Measurements from ENCODE around the gene TRIM29. TPM values are rescaled to one million over a fixed set of nuclear protein-coding genes. Genes with fewer than 3 reads are reported as not detected.

Gene TRIM29
- total RNA-seq, 1 experiment from 2014 or later: 2.7 TPM

DNA sequence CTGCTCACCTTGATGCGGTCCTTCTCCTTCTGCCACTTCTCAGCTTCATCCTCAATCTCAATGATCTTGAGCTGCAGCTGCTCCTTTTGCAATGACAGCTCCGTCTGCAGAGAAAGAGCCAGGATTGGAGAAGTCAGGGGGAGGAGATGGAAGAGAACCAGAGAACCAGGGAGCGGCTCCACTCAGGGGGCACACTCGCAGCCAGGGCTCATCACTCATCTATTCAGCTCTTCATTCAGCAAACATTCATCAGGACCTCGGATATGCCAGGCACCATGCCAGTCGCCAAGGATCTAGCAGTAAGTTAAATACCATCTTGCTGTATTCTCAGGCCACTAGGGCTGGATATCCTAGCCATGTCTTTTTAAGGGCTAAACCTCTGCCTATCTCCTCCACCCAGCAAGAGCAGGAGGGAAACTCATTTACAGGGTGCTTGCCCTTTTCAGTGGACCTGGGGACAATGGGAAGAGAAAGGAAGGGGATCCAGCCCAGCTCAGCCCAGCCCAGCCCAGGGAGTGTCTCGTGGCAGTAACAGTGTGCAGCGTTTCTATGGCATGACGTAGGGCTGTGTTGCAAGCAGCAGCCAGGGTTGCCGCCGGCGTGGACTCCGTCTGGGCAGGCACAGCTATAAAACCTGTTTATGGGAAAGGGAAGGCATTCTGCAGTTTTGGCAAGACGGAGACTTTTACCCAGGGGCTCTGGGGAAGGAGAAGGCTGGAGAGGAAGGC, 9.4 kb downstream of the TRIM29 start:
- in situ Hi-C loops (cut with HindIII; ENCODE audit: low pct_unique_long_range_greater_than_20kb, low sequenced_read_pairs): no loop called here

DNA sequence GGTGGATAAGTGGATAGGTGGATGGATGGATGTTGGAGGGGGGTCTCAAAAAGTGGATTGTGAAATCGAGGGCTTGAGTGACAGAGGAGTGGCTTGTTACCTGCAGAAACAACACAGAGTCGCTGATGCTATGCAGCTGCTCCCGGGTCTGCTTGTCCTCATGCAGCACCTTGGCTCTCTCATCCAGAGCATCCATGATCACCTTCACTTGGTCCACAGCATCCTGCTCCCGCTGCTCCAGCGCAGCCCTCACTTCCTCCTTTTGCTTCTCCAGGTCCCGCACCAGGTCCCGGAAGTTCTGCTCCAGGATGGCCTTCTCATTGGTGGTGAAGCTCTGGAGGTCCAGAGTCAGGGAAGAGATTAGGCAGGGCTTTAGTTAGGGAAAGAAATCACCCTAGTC, 10.7 kb downstream of the TRIM29 start:
- in situ Hi-C loops (cut with HindIII; ENCODE audit: low pct_unique_long_range_greater_than_20kb, low sequenced_read_pairs): no loop called here
- DNase-seq (ENCODE audit: low read depth): no peak

More for the DNA sequence above, 9.4 kb downstream of the TRIM29 start:
- no peak for DNase-seq (ENCODE audit: low read depth)

DNA sequence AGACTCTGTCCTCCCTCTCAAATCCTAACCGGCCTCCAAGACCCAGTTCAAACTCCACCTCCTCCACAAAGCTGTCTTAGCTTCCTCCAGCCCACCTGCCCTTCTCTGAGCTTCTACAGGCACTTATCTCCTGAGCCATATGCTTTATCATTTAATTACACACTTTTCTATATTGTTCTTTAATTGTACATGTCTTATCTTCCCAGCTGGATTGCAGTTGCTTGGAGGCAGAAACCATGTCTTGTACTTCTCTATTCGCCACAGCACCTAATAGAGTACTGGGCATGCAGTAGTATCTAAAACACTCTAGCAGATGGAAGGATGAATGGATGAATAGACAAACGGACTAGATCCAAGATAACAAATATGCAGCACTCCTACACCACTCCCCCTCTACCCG, 11.3 kb downstream of the TRIM29 start:
- in situ Hi-C loops (cut with HindIII; ENCODE audit: low pct_unique_long_range_greater_than_20kb, low sequenced_read_pairs): no loop called here
- no peak for DNase-seq (ENCODE audit: low read depth)

DNA sequence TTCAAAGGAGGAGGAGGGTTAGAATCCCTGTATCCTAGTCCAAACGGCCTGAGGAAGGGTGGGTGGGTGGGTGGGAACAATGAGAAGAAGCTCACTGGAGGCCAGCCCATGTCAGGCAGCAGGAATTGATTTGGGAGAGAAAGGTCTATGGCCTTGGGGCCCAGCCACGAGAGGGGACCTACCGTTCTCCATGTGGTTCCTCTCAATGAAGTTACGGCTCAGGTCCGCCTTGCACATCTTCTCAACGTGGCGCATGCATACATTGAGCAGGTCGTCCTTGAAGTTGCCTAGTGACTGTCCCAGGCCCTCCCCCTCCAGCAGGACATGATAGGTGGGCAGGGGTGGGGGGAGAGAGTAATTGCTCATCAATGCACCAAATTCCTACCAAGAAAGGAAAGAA, 12.4 kb downstream of the TRIM29 start:
- in situ Hi-C loops (cut with HindIII; ENCODE audit: low pct_unique_long_range_greater_than_20kb, low sequenced_read_pairs): no loop called here
- no peak for DNase-seq (ENCODE audit: low read depth)

DNA sequence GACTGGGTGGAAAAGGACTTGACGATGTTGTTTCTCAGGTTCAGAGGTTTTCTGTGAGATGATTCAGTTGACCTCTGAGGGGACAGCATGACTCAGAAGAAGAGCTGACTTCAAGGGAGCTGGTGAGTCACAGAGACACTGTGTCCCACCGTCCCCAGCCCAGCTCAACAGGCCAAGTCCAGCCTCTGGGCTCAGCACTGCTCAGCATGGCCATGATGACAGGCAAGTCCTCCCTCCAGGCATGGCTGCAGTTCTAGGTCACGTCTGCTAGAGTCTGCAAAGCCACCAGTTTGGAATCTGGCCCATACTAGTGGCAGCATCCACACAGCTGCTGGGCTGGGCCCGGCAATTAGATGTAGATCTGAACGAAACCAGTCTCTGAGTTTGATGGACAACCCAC, 12.9 kb downstream of the TRIM29 start:
- peak; percentile 76 for DNase-seq (ENCODE audit: low read depth)
- in situ Hi-C loops (cut with HindIII; ENCODE audit: low pct_unique_long_range_greater_than_20kb, low sequenced_read_pairs): no loop called here

DNA sequence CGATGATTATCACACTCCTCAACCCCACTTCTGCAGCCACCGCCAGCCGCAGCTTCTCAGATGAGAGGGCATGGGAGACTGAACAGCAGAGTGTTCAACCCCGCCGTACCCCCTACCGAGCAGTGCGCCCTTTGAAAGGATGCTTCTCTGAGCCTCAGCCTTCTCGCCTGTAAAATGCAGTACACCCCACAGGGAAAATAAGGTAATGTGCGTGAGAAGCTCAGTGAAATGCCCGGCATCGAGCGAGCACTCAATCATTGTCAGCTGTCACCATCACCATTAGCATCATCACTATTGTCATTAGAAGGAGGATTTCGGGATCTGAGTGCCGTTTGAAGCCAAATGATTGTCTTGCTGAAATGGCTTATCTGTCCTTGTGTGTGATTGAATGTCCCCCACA, 13.6 kb downstream of the TRIM29 start:
- peak; percentile 13 for DNase-seq (ENCODE audit: low read depth)
- in situ Hi-C loops (cut with HindIII; ENCODE audit: low pct_unique_long_range_greater_than_20kb, low sequenced_read_pairs): no loop called here

DNA sequence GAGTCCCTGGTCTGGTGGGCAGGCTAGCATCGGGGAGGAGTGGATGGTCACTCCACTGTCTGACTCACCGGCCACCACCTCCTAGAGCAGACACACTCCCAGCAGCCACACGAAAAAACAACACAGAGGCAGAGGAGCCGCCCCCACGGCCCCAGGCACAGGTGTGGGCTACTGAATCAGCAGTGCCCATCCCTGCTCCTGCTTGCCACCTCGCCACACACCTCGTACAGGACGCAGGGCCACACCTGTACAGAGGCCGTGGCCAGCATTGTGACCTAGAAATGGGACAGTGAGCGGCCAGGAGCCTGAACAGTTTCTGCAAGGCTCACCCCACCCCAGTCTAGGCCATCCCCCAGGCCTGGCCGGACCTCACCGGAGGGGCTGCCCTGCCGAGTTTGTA, 14.0 kb downstream of the TRIM29 start:
- DNase-seq (ENCODE audit: low read depth): peak; percentile 58
- in situ Hi-C loops (cut with HindIII; ENCODE audit: low pct_unique_long_range_greater_than_20kb, low sequenced_read_pairs): no loop called here

DNA sequence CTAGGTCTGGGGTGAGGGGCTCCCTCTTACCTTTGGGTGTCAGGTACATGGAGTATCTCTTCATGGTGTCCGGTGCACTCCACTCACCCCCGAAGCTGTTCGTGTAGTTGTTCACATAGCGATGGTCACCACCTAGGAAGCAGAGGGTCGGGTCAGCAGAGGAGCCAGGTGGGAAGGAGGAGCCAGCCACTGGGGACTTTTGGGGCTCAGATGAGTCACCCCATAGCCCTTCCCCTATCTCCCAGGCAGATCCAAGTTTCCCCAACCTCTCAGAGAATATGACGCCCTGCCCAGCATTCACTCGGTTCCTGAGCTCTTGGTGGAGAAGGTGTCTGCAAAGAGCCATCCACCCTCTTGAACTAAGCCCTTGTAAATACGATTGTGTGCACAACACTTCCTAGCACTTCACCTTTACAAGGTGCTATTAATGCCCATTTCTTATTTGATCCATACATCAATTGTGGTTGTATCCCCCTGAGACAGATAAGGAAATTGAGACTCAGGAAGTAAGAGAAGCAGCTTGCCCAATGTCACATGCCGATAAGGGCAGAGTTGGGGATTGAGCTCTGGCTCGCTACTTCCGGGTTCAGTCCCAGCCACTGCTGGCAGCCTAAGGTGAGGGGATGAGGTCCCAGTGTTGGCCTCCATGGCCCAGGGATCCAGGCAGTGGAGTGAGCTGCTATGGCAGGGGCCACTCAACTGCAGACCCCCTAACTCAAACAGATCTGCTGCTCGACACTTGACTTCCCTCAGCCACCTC, 14.8 kb downstream of the TRIM29 start:
- in situ Hi-C loops (cut with HindIII; ENCODE audit: low pct_unique_long_range_greater_than_20kb, low sequenced_read_pairs): no loop called here
- DNase-seq (ENCODE audit: low read depth): no peak

DNA sequence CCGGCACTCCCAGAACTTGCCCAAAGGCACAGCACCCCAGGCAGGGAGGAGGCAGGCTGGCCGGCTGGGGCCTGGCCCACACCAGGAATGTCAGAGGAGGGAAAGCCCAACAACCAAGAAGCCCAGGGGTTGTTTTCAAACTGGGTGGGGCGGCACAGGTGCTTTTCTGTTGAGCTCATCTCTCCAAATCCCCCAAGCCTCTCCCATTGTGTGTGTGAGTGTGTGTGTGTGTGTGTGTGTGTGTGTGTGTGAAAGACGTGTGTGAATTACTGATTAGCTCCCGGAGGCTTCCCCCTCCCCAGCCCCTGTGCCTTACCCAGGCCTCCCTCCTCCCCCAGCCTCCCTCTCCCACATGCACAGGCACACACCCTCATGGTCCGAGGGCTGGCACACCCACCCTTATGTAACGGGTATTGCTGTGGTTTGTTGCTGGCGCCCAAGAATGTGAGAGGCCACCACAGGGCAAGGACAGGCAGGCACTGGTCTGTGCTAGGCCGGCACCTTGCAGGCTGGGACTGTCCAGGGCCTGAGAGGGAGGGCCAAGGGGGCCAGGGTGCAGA, 15.9 kb downstream of the TRIM29 start:
- peak; percentile 60 for DNase-seq (ENCODE audit: low read depth)

DNA sequence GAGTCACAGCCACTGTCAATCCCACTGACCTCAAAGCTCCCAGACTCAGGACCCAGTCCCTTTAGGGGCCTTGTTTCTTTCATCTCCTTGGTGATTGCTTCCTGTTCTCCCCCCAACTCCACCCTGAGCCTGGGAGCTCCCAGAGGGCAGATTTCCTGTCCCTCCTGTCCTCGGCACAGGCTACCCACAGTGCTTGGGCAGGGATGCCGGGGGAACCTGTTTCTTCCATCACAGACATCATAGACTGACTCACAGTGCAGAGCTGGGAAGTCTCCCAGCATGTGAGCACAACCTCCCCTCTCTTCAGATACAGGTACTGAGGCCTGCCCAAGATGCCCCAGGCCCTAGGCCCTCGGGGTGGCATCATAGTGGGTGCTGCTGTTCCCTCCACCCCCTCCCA, 16.6 kb downstream of the TRIM29 start:
- no peak for DNase-seq (ENCODE audit: low read depth)
- in situ Hi-C loops (cut with HindIII; ENCODE audit: low pct_unique_long_range_greater_than_20kb, low sequenced_read_pairs): no loop called here

More for the DNA sequence above, 15.9 kb downstream of the TRIM29 start:
- in situ Hi-C loops (cut with HindIII; ENCODE audit: low pct_unique_long_range_greater_than_20kb, low sequenced_read_pairs): no loop called here

DNA sequence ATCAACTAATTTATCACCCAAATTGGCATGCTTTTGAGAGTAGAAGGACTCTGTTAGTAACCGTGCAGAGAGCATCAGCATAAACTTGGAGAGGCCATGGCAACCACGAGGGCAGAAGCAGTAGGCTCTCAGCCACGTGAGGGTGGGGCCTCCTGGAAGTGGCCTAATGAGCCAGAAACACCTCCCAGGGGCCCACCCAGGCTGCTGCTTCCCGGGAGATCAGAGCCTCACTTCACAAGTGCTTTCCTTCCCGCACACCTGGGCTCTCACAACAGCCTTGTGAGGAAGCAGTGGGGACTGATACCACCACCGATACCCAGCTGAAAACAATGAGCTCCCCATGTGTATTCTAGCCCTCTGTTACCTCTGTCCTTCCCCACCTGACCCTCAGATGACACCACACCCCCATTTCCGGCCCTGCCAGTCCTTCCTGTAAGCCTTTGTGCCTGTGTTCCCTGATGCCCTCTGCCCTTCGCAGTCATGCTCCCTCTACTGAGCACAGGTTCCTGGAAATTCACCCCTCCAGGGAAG, 17.0 kb downstream of the TRIM29 start:
- no peak for DNase-seq (ENCODE audit: low read depth)
- in situ Hi-C loops (cut with HindIII; ENCODE audit: low pct_unique_long_range_greater_than_20kb, low sequenced_read_pairs): no loop called here

DNA sequence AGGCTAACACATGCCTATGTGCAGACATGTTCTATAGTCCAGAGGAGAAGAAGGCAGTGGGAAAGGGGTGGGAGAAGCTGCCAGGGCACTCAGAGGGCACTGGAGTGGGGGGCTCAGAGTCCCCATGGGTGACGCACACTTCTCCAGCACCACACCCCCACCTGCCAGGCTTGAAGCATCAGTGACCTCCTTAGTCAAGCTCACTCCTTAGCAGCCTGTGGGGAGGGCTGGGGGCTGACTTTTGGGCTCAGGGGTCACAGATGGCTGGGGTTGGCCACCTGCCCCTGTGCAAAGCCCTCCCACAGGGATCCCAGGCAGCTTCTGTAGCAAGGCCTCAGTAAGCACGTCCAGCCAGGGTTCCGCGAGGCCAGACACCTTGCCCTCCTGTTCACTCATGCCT, 18.8 kb downstream of the TRIM29 start:
- no peak for DNase-seq (ENCODE audit: low read depth)
- in situ Hi-C loops (cut with HindIII; ENCODE audit: low pct_unique_long_range_greater_than_20kb, low sequenced_read_pairs): no loop called here

DNA sequence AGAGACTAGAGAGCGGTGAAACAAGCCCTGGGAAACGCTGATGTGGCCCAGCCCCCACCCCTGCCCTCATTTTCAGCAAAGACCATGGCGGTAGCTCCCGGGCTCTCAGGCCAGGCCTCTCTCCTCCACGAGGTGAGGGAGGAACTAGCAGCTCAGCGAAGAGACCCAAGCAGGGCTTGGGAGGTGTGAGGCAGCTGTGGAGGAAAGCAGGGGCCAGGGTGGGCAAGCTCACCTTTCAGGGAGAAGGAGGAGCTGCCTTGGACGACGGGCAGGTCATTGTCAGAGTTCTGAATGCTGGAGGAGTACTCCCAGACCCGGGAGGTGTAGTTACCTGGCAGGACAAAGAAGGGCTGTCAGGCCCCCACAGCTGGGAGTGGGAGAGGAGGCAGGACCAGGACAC, 19.9 kb downstream of the TRIM29 start:
- no peak for DNase-seq (ENCODE audit: low read depth)
- in situ Hi-C loops (cut with HindIII; ENCODE audit: low pct_unique_long_range_greater_than_20kb, low sequenced_read_pairs): no loop called here

DNA sequence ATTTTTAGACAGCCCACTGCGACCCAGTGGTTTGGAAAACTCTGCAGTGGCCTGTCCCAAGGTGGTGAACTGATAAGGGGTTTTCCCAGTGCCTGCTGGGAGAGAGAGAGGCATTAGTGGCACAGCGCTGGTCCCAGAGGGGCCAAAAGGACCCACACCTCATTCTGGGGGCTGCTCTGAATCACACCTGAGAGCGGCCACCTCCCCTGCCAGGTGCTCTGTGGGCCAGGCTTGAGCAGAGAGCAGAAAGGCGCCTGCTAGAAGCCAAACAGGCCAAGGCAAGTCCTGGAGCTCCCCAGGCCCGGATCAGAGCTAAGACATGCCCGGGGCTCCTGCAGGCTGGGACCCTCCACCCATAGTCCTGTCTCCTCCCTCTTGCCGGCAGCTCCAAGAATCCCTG, 20.9 kb downstream of the TRIM29 start:
- in situ Hi-C loops (cut with HindIII; ENCODE audit: low pct_unique_long_range_greater_than_20kb, low sequenced_read_pairs): no loop called here
- no peak for DNase-seq (ENCODE audit: low read depth)

DNA sequence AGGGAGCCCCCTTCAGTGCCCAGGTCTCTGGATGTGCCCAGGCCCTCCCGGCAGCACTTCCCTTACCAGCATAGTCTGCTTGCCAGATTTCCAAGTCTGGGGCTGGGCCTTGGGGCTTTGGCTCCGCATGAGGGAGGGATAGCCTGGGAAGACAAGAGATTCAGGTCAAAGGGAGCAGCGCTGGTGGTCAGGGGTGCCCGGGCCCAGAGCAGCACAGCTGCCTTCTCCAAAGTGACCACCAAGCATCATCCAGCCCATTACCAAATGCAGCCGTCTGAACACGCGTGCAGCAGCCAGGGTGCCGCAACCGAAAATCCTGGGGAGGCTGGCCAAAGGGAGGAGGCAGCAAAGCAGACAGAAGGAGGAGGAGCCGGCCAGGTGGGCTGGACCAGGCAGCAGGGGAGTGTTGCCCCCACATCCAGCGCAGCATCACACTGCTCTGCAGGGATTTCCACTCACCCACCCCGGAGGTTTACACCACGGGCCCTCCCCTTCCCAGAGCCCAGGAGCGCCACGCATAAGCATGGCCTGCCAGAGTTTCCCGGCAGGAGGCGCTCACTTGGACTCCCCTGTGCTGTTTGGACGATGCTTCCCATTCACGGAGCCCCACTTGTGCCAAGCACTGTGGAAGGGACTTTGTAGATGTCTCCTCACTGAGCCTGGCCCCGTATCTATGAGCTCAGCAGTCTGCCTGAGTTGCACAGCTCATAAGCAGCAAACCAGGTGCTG, 22.5 kb downstream of the TRIM29 start:
- no peak for DNase-seq (ENCODE audit: low read depth)
- in situ Hi-C loops (cut with HindIII; ENCODE audit: low pct_unique_long_range_greater_than_20kb, low sequenced_read_pairs): no loop called here

DNA sequence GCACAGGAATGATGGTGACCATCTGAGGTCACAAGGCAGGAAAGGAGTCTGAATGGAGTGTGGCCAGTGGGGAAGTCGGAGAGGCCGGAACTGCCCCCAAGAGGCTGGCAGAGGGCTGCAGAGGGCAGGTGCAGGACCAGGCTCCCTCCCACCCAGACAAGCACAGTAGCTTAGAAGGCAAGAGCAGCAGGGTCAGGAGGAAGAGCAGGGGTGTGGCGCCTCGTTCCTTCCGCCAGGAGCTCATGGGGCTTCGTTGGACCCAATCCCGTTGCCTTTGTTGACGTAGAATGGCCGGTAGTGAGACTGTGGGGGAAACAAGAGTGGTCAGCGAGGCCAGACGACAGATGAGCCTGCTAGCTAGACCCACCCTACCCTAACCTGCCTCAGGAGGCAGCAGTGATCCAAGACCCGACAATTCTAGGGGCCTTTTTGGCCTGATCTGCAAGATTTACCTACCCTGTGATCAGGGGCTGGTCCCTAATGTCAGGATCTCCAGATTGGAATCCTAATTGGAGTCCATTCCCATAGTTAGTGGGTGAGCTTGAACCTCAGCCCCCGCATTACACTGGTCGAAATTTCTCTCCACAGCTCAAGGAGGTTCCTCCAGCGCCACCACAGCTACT, 25.6 kb downstream of the TRIM29 start:
- in situ Hi-C loops (cut with HindIII; ENCODE audit: low pct_unique_long_range_greater_than_20kb, low sequenced_read_pairs): no loop called here
- no peak for DNase-seq (ENCODE audit: low read depth)

DNA sequence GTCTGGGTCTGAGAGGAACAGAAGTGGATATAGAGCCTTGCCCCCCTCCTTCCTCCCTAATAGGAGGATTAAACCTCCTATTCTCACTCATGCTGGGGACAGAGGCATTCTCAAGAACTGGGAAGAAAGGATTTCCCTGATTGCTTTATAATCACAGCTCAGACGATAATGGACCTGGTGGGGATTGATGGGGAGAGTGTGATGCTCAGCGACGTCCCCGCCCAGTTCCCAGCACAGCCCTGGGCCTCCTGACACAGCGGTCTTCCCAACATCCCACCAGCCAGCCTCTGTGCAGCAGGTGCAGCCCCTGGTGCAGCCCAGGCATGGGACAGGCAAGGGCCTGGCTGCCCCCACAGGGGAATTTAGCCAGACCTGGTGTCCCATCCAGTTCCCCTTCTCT, 28.4 kb downstream of the TRIM29 start:
- DNase-seq (ENCODE audit: low read depth): no peak
- in situ Hi-C loops (cut with HindIII; ENCODE audit: low pct_unique_long_range_greater_than_20kb, low sequenced_read_pairs): no loop called here

DNA sequence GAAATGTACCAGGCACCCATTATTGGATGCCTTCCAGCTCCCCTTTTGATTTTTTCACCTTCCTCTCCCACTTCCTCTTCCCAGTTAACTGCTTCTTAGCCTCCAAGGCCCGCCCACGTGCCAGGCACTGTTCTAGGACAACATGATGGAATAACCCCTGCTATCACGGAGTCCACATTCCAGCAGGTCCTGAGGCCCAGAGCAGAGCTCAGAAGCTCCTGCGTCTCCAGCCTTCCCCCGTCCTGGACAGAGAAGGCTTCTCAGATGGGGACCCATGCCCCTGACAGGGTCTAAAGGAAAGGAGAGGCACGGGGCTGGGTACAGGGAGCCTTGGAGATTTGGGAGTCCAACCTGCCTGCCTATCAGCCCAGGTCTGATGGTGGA, 29.1 kb downstream of the TRIM29 start:
- in situ Hi-C loops (cut with HindIII; ENCODE audit: low pct_unique_long_range_greater_than_20kb, low sequenced_read_pairs): no loop called here
- no peak for DNase-seq (ENCODE audit: low read depth)

All from Caki2 (cell line).